GM12878 (cell line): ENCODE results near the gene IGF2R. TPM values are rescaled to one million over a fixed set of nuclear protein-coding genes. Genes with fewer than 3 reads are reported as not detected.

Experiments used
- ATAC-seq: fragments of 200-7000 bp; cut with Tn5 transposase; 3 replicates; pipeline ENCODE4 v1.9.1; 2020; ENCODE audit warnings: mild to moderate bottlenecking, moderate library complexity
- BruUV-seq: library from RNA; stranded (reverse); fragments of 400-500 nt; replicated peaks from 2 replicates; lab custom pipeline; 2021; lab: Mats Ljungman, UMichigan
- CTCF ChIA-PET: fragments of 300-600 bp; sonication (Branson Sonifier 250); formaldehyde crosslinking; extraction: SDS; loops from one replicate; lab custom pipeline; 2021; ENCODE audit warnings: inconsistent platforms; lab: Yijun Ruan, JAX
- POLR2A ChIA-PET: fragments of 350-600 bp; formaldehyde crosslinking; extraction: SDS; loops from one replicate; lab custom pipeline; 2021; ENCODE audit warnings: inconsistent platforms; lab: Charles Lee
- RAD21 ChIA-PET: fragments of 300-600 bp; sonication (Branson Sonifier 250); formaldehyde crosslinking; loops from one replicate; lab custom pipeline; 2023; ENCODE audit warnings: antibody characterized with exemption; ENCODE audit not compliant: unreplicated experiment; lab: Charles Lee
- SMC1A ChIA-PET: fragments of 300-600 bp; sonication (Branson Sonifier 250); formaldehyde crosslinking; loops from one replicate; lab custom pipeline; 2023; ENCODE audit not compliant: unreplicated experiment, uncharacterized antibody; lab: Charles Lee
- DNase-seq: peaks from one replicate; pipeline ENCODE4 v3.0.0-alpha.2; 2011; ENCODE audit warnings: low read depth, low spot score
- FAIRE-seq: peaks from 3 replicates; lab custom pipeline; 2011; peaks lifted over from hg19 to GRCh38; lab: Jason Lieb, UNC
- H2AFZ ChIP-seq: 2 replicates; pipeline ENCODE4 v1.6.0; 2011; ENCODE audit warnings: low read depth, low read length, control low read depth; ENCODE audit not compliant: control insufficient read depth
- H3K27ac ChIP-seq: 2 replicates; pipeline ENCODE4 v1.5.1; 2011; ENCODE audit warnings: control low read depth; ENCODE audit not compliant: control insufficient read depth, insufficient read depth
- H3K27me3 ChIP-seq, 2 experiments: replicated peaks in 1 of 2; 2 replicates each; pipeline versions ENCODE4 v1.6.0 to v1.6.1; 2011; ENCODE audit warnings: low read length in 1 of 2; ENCODE audit not compliant: control insufficient read depth in 2 of 2, insufficient read depth in 2 of 2
- H3K36me3 ChIP-seq, 2 experiments: 2 replicates each; pipeline ENCODE4 v1.5.1; 2011; ENCODE audit warnings: low read length in 1 of 2; ENCODE audit not compliant: control insufficient read depth in 2 of 2, insufficient read depth in 2 of 2
- H3K4me1 ChIP-seq: 2 replicates; pipeline ENCODE4 v1.6.1; 2011; ENCODE audit warnings: mild to moderate bottlenecking, low read length, moderate library complexity, mixed read lengths; ENCODE audit not compliant: control insufficient read depth, insufficient read depth
- H3K4me2 ChIP-seq: 2 replicates; pipeline ENCODE4 v1.6.0; 2011; ENCODE audit warnings: control low read depth; ENCODE audit not compliant: control insufficient read depth, insufficient read depth
- H3K4me3 ChIP-seq: fragments of 200-600 bp; sonication (generic); 2 replicates; pipeline ENCODE4 v1.5.1; 2016
- H3K79me2 ChIP-seq: 2 replicates; pipeline ENCODE4 v1.6.0; 2011; ENCODE audit warnings: low read length; ENCODE audit not compliant: control insufficient read depth, insufficient read depth
- H3K9ac ChIP-seq: 2 replicates; pipeline ENCODE4 v1.8.0; 2011; ENCODE audit warnings: low read length, control low read depth, mixed read lengths; ENCODE audit not compliant: control insufficient read depth, insufficient read depth
- H3K9me3 ChIP-seq: replicated peaks from 3 replicates; pipeline ENCODE4 v1.5.1; 2011; ENCODE audit warnings: mild to moderate bottlenecking, low read length; ENCODE audit not compliant: control insufficient read depth, insufficient read depth
- H4K20me1 ChIP-seq: 2 replicates; pipeline ENCODE4 v1.6.0; 2011; ENCODE audit not compliant: control insufficient read depth, insufficient read depth
- EZH2 ChIP-seq: IDR thresholded peaks from 2 replicates; pipeline ENCODE4 v1.6.1; 2012; ENCODE audit warnings: low read depth, mild to moderate bottlenecking, control low read depth, inconsistent platforms, low read length, borderline replicate concordance; ENCODE audit not compliant: control insufficient read depth
- HCFC1 ChIP-seq: fragments of 150-350 bp; IDR thresholded peaks from 2 replicates; pipeline ENCODE4 v1.6.1; 2014; ENCODE audit warnings: low read length
- HDAC2 ChIP-seq: fragments of 200-600 bp; sonication (generic); IDR thresholded peaks from 2 replicates; pipeline ENCODE4 v1.6.1; 2017
- HDAC6 ChIP-seq: fragments of 200-600 bp; sonication (generic); IDR thresholded peaks from one replicate; pipeline ENCODE4 v1.8.0; 2017; ENCODE audit warnings: antibody characterized with exemption; ENCODE audit not compliant: unreplicated experiment
- HDGF ChIP-seq: fragments of 450-650 bp; IDR thresholded peaks from 2 replicates; pipeline ENCODE4 v1.6.1; 2016; ENCODE audit warnings: antibody characterized with exemption
- MTA2 ChIP-seq: fragments of 450-650 bp; IDR thresholded peaks from 2 replicates; pipeline ENCODE4 v1.6.1; 2016; ENCODE audit warnings: low read depth, mild to moderate bottlenecking, moderate library complexity
- NBN ChIP-seq: fragments of 450-650 bp; IDR thresholded peaks from 2 replicates; pipeline ENCODE4 v1.6.1; 2016
- NFXL1 ChIP-seq: fragments of 450-650 bp; IDR thresholded peaks from 2 replicates; pipeline ENCODE4 v1.6.1; 2017; ENCODE audit warnings: antibody characterized with exemption, mild to moderate bottlenecking, borderline replicate concordance
- NR2C1 ChIP-seq: fragments of 450-650 bp; IDR thresholded peaks from 2 replicates; pipeline ENCODE4 v1.6.1; 2017; ENCODE audit warnings: antibody characterized with exemption, mild to moderate bottlenecking, moderate library complexity
- RBBP5 ChIP-seq: fragments of 200-600 bp; sonication (generic); conservative IDR thresholded peaks from 2 replicates; pipeline ENCODE4 v1.6.1; 2016
- SP1 ChIP-seq: IDR thresholded peaks from one replicate; pipeline ENCODE4 v1.6.1; 2011; ENCODE audit warnings: low read depth, low read length
- SREBF1 ChIP-seq: IDR thresholded peaks from 2 replicates; pipeline ENCODE4 v1.6.1; 2012; ENCODE audit warnings: mild to moderate bottlenecking, low read length
- WGBS: methylation state at CpG from one replicate; pipeline ENCODE4 v1.1.6; 2016; ENCODE audit warnings: low lambda C conversion rate; ENCODE audit not compliant: insufficient replicate concordance, insufficient coverage; ENCODE audit errors: missing lambda C conversion rate; 5-methylcytosine and 5-hydroxymethylcytosine counted together
- in situ Hi-C: fragments of 300-500 bp; cut with MboI; formaldehyde crosslinking; loops from 9 replicates; pipeline ENCODE4 v1.14.3; 2018; ENCODE audit warnings: mixed read lengths
- intact Hi-C: fragments of 100-400 bp; cut with micrococcal nuclease; formaldehyde crosslinking; loops from one replicate; pipeline ENCODE4 v1.14.2; 2022; ENCODE audit not compliant: unreplicated experiment
- polyA plus RNA-seq, 11 experiments: library from polyadenylated mRNA; depleted of rRNA in 4 of 11; unstranded in 6 of 11; stranded (reverse) in 5 of 11; fragments of >200 nt; fragmentation: Nextera tagmentation in 4 of 11; fragmentation: Illumina TruSeq in 1 of 11; extraction: Ambion mirVana in 4 of 11; extraction: Trizol in 1 of 11; gene quantifications; 1 replicate in 1 of 11; 2 replicates in 10 of 11; pipeline versions ENCODE4 v1.2.1 to v1.2.3, GENCODE V29; 2011 to 2016; ENCODE audit warnings: inconsistent platforms in 2 of 11, missing spikeins in 2 of 11, low read depth in 1 of 11
- total RNA-seq, 4 experiments: library from RNA; depleted of rRNA in 3 of 4; stranded (reverse); fragments of >200 nt in 3 of 4; fragmentation: Illumina TruSeq in 1 of 4; extraction: Trizol in 1 of 4; gene quantifications; 2 replicates each; pipeline versions ENCODE4 v1.2.1 to v1.2.3, GENCODE V29; 2013 to 2021
- TF ChIP-seq, protein P1 (sequence below): fragments of 450-650 bp; IDR thresholded peaks from 2 replicates; pipeline ENCODE4 v1.6.1; 2017; ENCODE audit warnings: mild to moderate bottlenecking, moderate library complexity
- TF ChIP-seq, protein P2 (sequence below): fragments of 450-650 bp; formaldehyde crosslinking; IDR thresholded peaks from 2 replicates; pipeline ENCODE4 v1.4.0; 2020; ENCODE audit warnings: mild to moderate bottlenecking, moderate library complexity
- TF ChIP-seq, protein P3 (sequence below): IDR thresholded peaks from 2 replicates; pipeline ENCODE4 v1.6.1; 2011; ENCODE audit warnings: low read depth, low read length, improper control_type of control experiment, borderline replicate concordance

Gene IGF2R
- total and polyA plus RNA-seq, 10 of the 15 experiments (the other 5 are each of a cell fraction or from before 2014, with no cell fraction given): 1.00 to 40.1 (median 16.8) TPM

DNA sequence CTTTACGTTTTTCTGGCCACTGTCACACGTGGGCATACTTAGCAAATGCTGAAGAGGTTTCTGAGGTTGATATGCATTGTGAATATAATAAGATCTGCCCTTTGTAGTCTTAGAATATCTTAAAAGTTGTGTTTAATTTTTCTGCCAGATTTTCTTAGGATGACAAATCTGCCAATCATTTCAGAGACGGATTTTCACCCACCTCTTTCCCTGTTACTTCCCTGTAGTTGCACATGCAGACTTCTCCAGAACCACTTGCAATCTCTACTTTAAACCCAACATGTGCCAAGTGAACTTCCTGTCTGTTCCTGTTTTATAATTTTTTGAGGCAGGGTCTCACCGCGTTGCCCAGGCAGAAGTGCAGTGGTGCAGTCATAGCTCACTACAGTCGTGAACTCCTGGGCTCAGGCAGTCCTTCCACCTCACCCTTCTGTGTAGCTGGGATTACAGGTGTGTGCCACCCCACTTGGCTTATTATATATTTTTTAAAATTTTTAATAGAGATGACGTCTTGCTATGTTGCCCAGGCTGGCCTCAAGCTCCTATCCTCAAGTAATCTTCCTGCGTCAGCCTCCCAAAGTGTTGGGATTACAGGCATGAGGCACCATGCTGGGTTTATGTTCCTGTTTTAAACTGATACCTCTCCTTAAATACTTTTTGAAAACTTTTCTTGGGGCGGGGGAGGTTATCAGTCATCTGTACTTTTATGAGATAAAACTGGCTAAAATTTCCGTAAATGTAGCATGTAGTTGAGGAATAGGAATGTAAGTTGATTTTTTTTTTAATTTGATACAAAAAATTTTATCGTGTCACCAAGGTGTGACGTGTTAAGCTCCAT, 2.7 kb downstream of the IGF2R start:
- H4K20me1 ChIP-seq: no peaks in the 10 kb centered on the region
- intact Hi-C loops: loop anchor here (5.0 to 10.0 kb wide), 2 partner anchors 184 to 927 kb away; partner anchors contain the start of genes TAGAP and TCP1
- BruUV-seq: no TSS peak
- DNase-seq: no peak
- H3K4me2 ChIP-seq: peak overlapping the region; percentile 79
- H3K27me3 ChIP-seq: no peaks in the 10 kb centered on the region
- H3K9me3 ChIP-seq: no peaks in the 10 kb centered on the region
- no peak overlapping the region for H3K4me3 ChIP-seq
- RAD21 ChIA-PET: interaction anchor here (1.0 to 1.4 kb wide), 5 partner anchors 20 to 104 kb away, joined by 3 to 4 read pairs (median 3); no protein-coding TSS in a partner anchor
- H3K36me3 ChIP-seq: no peaks in the 10 kb centered on the region
- H2AFZ ChIP-seq: no peak overlapping the region
- TF ChIP-seq RBBP5 (no peak), NBN (no peak), EZH2 (no peak), NR2C1 (no peak), SP1 (no peak), SREBF1 (no peak), NFXL1 (no peak), HCFC1 (no peak), HDAC2 (no peak), HDAC6 (no peak), MTA2 (no peak), HDGF (no peak)
- TF ChIP-seq, protein P1, sequence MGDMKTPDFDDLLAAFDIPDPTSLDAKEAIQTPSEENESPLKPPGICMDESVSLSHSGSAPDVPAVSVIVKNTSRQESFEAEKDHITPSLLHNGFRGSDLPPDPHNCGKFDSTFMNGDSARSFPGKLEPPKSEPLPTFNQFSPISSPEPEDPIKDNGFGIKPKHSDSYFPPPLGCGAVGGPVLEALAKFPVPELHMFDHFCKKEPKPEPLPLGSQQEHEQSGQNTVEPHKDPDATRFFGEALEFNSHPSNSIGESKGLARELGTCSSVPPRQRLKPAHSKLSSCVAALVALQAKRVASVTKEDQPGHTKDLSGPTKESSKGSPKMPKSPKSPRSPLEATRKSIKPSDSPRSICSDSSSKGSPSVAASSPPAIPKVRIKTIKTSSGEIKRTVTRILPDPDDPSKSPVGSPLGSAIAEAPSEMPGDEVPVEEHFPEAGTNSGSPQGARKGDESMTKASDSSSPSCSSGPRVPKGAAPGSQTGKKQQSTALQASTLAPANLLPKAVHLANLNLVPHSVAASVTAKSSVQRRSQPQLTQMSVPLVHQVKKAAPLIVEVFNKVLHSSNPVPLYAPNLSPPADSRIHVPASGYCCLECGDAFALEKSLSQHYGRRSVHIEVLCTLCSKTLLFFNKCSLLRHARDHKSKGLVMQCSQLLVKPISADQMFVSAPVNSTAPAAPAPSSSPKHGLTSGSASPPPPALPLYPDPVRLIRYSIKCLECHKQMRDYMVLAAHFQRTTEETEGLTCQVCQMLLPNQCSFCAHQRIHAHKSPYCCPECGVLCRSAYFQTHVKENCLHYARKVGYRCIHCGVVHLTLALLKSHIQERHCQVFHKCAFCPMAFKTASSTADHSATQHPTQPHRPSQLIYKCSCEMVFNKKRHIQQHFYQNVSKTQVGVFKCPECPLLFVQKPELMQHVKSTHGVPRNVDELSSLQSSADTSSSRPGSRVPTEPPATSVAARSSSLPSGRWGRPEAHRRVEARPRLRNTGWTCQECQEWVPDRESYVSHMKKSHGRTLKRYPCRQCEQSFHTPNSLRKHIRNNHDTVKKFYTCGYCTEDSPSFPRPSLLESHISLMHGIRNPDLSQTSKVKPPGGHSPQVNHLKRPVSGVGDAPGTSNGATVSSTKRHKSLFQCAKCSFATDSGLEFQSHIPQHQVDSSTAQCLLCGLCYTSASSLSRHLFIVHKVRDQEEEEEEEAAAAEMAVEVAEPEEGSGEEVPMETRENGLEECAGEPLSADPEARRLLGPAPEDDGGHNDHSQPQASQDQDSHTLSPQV: no peak
- TF ChIP-seq, protein P2, sequence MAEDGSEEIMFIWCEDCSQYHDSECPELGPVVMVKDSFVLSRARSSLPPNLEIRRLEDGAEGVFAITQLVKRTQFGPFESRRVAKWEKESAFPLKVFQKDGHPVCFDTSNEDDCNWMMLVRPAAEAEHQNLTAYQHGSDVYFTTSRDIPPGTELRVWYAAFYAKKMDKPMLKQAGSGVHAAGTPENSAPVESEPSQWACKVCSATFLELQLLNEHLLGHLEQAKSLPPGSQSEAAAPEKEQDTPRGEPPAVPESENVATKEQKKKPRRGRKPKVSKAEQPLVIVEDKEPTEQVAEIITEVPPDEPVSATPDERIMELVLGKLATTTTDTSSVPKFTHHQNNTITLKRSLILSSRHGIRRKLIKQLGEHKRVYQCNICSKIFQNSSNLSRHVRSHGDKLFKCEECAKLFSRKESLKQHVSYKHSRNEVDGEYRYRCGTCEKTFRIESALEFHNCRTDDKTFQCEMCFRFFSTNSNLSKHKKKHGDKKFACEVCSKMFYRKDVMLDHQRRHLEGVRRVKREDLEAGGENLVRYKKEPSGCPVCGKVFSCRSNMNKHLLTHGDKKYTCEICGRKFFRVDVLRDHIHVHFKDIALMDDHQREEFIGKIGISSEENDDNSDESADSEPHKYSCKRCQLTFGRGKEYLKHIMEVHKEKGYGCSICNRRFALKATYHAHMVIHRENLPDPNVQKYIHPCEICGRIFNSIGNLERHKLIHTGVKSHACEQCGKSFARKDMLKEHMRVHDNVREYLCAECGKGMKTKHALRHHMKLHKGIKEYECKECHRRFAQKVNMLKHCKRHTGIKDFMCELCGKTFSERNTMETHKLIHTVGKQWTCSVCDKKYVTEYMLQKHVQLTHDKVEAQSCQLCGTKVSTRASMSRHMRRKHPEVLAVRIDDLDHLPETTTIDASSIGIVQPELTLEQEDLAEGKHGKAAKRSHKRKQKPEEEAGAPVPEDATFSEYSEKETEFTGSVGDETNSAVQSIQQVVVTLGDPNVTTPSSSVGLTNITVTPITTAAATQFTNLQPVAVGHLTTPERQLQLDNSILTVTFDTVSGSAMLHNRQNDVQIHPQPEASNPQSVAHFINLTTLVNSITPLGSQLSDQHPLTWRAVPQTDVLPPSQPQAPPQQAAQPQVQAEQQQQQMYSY (CRISPR knock-in tag): no peak
- TF ChIP-seq, protein P3, sequence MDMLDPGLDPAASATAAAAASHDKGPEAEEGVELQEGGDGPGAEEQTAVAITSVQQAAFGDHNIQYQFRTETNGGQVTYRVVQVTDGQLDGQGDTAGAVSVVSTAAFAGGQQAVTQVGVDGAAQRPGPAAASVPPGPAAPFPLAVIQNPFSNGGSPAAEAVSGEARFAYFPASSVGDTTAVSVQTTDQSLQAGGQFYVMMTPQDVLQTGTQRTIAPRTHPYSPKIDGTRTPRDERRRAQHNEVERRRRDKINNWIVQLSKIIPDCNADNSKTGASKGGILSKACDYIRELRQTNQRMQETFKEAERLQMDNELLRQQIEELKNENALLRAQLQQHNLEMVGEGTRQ: no peak
- 90% methylated on average over 12 of the region's 12 CpGs for WGBS
- 0 out of 2 replicates have a peak, but pooled peaks cover 3% of the 10 kb centered on the region for H3K4me1 ChIP-seq
- CTCF ChIA-PET: interaction anchor here (0.8 to 1.3 kb wide), 3 partner anchors 10 to 29 kb away, joined by 3 read pairs; no protein-coding TSS in a partner anchor
- no peak overlapping the region for H3K9ac ChIP-seq
- no peak overlapping the region; the same call in 1 of the 2 replicates for H3K27ac ChIP-seq
- peaks cover 74% of the 10 kb centered on the region for H3K79me2 ChIP-seq
- no peak for ATAC-seq
- POLR2A ChIA-PET: interaction anchor here (1.1 to 8.4 kb wide), 2 partner anchors 9 to 181 kb away, joined by 3 to 92 read pairs; partner anchors contain the start of gene MRPL18
- in situ Hi-C loops: no loop called here
- FAIRE-seq: no peak
- SMC1A ChIA-PET: interaction anchor here (0.8 to 15.0 kb wide), 8 partner anchors 9 to 178 kb away, joined by 3 to 95 read pairs (median 4); no protein-coding TSS in a partner anchor
